SU-DHL-6 (cell line): ENCODE results near the gene LMO7.

ENCODE experiments used
- H2AFZ ChIP-seq: fragments of 200-600 bp; sonication (generic); 2 replicates; pipeline ENCODE4 v1.6.1; 2014; ENCODE audit warnings: low read depth, mild to moderate bottlenecking, moderate library complexity, mixed read lengths, antibody characterized with exemption, low read length; ENCODE audit not compliant: severe bottlenecking
- H3F3A ChIP-seq: fragments of 200-600 bp; shearing (Covaris generic); 2 replicates; pipeline ENCODE4 v1.6.0; 2016; ENCODE audit warnings: antibody characterized with exemption, mild to moderate bottlenecking; ENCODE audit not compliant: insufficient read depth
- H3K27ac ChIP-seq: fragments of 200-600 bp; sonication (generic); 2 replicates; pipeline ENCODE4 v1.5.1; 2016; ENCODE audit warnings: low read depth, mild to moderate bottlenecking, low read length, moderate library complexity, mixed read lengths
- H3K27me3 ChIP-seq: fragments of 200-600 bp; sonication (generic), shearing (Covaris generic); 2 replicates; pipeline ENCODE4 v1.6.0; 2014; ENCODE audit warnings: mild to moderate bottlenecking, low read length
- H3K36me3 ChIP-seq: fragments of 200-600 bp; sonication (generic); 2 replicates; pipeline ENCODE4 v1.6.1; 2014; ENCODE audit warnings: mild to moderate bottlenecking, low read length, mixed read lengths
- H3K4me2 ChIP-seq: fragments of 300-600, 200-600 bp; shearing (Covaris generic), sonication (generic); 2 replicates; pipeline ENCODE4 v1.6.0; 2014; ENCODE audit warnings: low read length, low read depth, mild to moderate bottlenecking; ENCODE audit not compliant: poor library complexity, severe bottlenecking
- H3K4me3 ChIP-seq: fragments of 200-600 bp; sonication (generic); 2 replicates; pipeline ENCODE4 v1.5.1; 2014; ENCODE audit warnings: antibody characterized with exemption, low read length, mild to moderate bottlenecking, mixed read lengths; ENCODE audit not compliant: insufficient read depth, poor library complexity, severe bottlenecking
- H3K79me2 ChIP-seq: fragments of 200-600 bp; sonication (generic); 2 replicates; pipeline ENCODE4 v1.6.1; 2014; ENCODE audit warnings: mild to moderate bottlenecking, low read length, moderate library complexity; ENCODE audit not compliant: insufficient read depth
- H3K9ac ChIP-seq: fragments of 200-600 bp; sonication (generic); 2 replicates; pipeline ENCODE4 v1.7.0; 2014; ENCODE audit warnings: mild to moderate bottlenecking, low read length
- H3K9me2 ChIP-seq: fragments of 200-600 bp; sonication (generic); replicated peaks from 2 replicates; pipeline ENCODE4 v1.6.1; 2014; ENCODE audit warnings: low read length; ENCODE audit not compliant: insufficient read depth
- H3K9me3 ChIP-seq: fragments of 200-600 bp; sonication (generic); 2 replicates; pipeline ENCODE4 v1.6.1; 2014; ENCODE audit warnings: low read length, mixed read lengths; ENCODE audit not compliant: insufficient read depth
- H4K20me1 ChIP-seq: fragments of 200-600 bp; sonication (generic); 2 replicates; pipeline ENCODE4 v1.6.1; 2014; ENCODE audit warnings: low read depth, mild to moderate bottlenecking, antibody characterized with exemption, low read length, moderate library complexity, mixed read lengths
- CTCF ChIP-seq: fragments of 200-600 bp; sonication (generic); IDR thresholded peaks from one replicate; pipeline ENCODE4 v1.5.1; 2017; ENCODE audit warnings: antibody characterized with exemption, mild to moderate bottlenecking, low read length, moderate library complexity; ENCODE audit not compliant: insufficient read depth, poor library complexity, severe bottlenecking
- EZH2phosphoT487 ChIP-seq: fragments of 200-600 bp; sonication (generic), shearing (Covaris generic); conservative IDR thresholded peaks from 2 replicates; pipeline ENCODE4 v1.6.1; 2018; ENCODE audit warnings: mild to moderate bottlenecking, antibody characterized with exemption, low read length, moderate library complexity, mixed read lengths

LMO7 gene

GRCh38 chr13:75843991-75844390 lies 207.9 kb downstream of the LMO7 start:
- no peak overlapping the region for H2AFZ ChIP-seq
- TF ChIP-seq CTCF (no peak), EZH2phosphoT487 (no peak)
- H3K27ac ChIP-seq: no peak overlapping the region
- no peaks in the 10 kb centered on the region for H3K9me3 ChIP-seq
- H3K4me3 ChIP-seq: no peak overlapping the region
- H3K4me2 ChIP-seq: no peak overlapping the region
- no peaks in the 10 kb centered on the region for H3K27me3 ChIP-seq
- no peaks in the 10 kb centered on the region for H3F3A ChIP-seq
- no peaks in the 10 kb centered on the region for H3K79me2 ChIP-seq
- no peaks in the 10 kb centered on the region for H3K9me2 ChIP-seq
- H3K36me3 ChIP-seq: peaks cover 73% of the 10 kb centered on the region
- H3K9ac ChIP-seq: no peak overlapping the region
- no peaks in the 10 kb centered on the region for H4K20me1 ChIP-seq

- no peaks in the 10 kb centered on the region for H3K79me2 ChIP-seq
- TF ChIP-seq CTCF (no peak), EZH2phosphoT487 (no peak)
- H3K27me3 ChIP-seq: no peaks in the 10 kb centered on the region
- no peaks in the 10 kb centered on the region for H4K20me1 ChIP-seq
- H3K9me3 ChIP-seq: no peaks in the 10 kb centered on the region
- H3K36me3 ChIP-seq: peaks cover 72% of the 10 kb centered on the region
- no peak overlapping the region for H3K27ac ChIP-seq
- no peak overlapping the region for H3K4me3 ChIP-seq
- H3K4me2 ChIP-seq: no peak overlapping the region
- no peaks in the 10 kb centered on the region for H3F3A ChIP-seq
- H3K9me2 ChIP-seq: no peaks in the 10 kb centered on the region
- H2AFZ ChIP-seq: no peak overlapping the region
- no peak overlapping the region for H3K9ac ChIP-seq
Observed at GRCh38 chr13:75847588-75847987, 211.5 kb downstream of the LMO7 start.

GRCh38 chr13:75850916-75851315 lies 214.8 kb downstream of the LMO7 start:
- H3K9ac ChIP-seq: no peak overlapping the region
- H3K27ac ChIP-seq: no peak overlapping the region
- H4K20me1 ChIP-seq: no peaks in the 10 kb centered on the region
- no peaks in the 10 kb centered on the region for H3K9me3 ChIP-seq
- no peak overlapping the region for H3K4me3 ChIP-seq
- H3K79me2 ChIP-seq: no peaks in the 10 kb centered on the region
- H3K9me2 ChIP-seq: no peaks in the 10 kb centered on the region
- peaks cover 58% of the 10 kb centered on the region for H3K36me3 ChIP-seq
- no peak overlapping the region for H3K4me2 ChIP-seq
- no peaks in the 10 kb centered on the region for H3F3A ChIP-seq
- no peaks in the 10 kb centered on the region for H3K27me3 ChIP-seq
- H2AFZ ChIP-seq: no peak overlapping the region
- no peak for TF ChIP-seq CTCF
- TF ChIP-seq EZH2phosphoT487: no peak
